GM19468 (cell line): ENCODE measurements around the gene CEP128.

Source experiments
- ATAC-seq: cut with Tn5 transposase; IDR thresholded peaks from one replicate; pipeline ENCODE4 v1.9.1; 2021; ENCODE audit warnings: mild to moderate bottlenecking, moderate library complexity, moderate number of reproducible peaks; ENCODE audit not compliant: unreplicated experiment; ENCODE audit errors: extremely low read depth

CEP128 gene

GRCh38 chr14:80572666-80573065 lies 368.9 kb downstream of the CEP128 start:
- no peak for ATAC-seq

DNA sequence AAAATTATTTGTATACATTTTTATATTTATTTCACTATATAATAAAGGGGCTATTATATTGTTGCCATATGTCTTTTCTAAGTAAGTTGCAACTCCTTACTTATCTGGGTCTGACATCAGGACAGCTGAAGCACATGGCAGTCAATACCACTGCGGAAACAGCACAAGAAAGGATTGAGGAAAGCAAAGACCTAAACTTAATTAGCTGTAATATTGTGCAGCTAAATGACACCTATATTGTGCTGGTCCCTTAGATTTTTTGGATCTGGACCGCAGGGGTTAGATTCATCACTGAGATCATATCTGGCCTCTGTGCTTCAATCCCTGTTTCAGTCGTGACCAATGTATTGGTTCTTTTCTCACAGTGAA lies 370.6 kb downstream of the CEP128 start:
- ATAC-seq, result no peak

DNA sequence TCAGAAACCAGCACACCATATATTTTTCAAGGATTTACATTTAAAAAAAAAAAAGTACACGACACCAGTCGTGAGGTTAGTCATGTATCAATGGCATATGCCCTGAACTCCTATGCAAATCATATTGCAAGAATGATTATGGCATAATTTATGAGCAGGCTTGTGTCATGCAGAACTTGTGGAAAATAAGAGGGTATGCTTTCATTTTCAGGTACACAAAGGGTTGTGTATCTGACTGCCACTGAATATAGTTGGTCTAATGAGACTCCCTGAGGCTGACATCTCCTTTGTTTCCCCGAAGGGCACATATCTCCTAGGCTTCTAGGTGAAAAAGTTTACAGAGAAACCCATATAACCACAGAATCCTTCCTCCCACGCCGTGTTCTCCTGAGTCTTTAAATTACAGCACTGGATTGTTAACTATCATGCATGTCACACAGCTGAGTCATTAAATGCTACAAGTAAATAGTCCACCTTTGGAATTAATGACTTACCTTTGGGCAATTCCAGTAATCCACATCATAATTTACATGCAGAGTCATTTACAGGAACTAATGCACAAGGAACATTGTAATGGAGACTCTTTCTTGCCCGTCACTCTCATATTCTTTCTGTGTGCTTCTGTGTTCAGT lies 373.5 kb downstream of the CEP128 start:
- no peak for ATAC-seq

DNA sequence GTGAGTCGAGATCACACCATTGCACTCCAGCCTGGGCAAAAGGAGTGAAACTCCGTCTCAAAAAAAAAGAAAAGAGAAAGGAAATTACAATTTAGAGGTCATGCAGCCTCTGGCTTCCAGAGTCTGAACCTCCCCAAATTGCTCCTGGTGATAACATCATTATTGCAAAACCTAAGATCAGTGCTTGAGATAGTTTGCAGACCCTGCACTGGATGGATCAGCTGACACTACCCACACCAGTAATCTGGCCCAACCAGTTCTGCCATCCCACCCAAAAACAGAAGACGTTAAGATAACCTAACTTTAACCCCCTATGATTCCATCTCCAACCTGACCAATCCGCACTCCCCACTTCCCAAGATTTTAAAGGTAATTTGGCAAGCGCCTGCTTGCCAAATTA lies 376.5 kb downstream of the CEP128 start:
- ATAC-seq, result no peak

DNA sequence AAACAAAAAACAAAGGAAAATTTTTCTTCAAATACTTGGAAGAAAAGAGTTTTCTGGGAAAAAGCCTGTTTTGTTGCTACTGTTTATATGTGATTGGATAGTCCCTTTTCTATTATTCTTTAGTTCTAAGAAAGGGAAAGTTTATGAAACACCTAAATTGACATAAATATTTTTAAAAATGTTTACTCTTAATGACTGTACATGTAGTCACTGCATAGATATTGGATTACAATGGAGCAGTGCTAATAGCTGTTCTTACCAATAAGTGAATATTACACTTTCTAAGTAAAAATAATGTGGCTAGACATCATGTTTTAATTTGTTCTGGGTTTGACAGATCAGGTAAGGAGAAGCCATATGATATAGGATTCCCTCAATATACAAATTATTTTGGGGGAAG lies 377.5 kb downstream of the CEP128 start:
- no peak for ATAC-seq

DNA sequence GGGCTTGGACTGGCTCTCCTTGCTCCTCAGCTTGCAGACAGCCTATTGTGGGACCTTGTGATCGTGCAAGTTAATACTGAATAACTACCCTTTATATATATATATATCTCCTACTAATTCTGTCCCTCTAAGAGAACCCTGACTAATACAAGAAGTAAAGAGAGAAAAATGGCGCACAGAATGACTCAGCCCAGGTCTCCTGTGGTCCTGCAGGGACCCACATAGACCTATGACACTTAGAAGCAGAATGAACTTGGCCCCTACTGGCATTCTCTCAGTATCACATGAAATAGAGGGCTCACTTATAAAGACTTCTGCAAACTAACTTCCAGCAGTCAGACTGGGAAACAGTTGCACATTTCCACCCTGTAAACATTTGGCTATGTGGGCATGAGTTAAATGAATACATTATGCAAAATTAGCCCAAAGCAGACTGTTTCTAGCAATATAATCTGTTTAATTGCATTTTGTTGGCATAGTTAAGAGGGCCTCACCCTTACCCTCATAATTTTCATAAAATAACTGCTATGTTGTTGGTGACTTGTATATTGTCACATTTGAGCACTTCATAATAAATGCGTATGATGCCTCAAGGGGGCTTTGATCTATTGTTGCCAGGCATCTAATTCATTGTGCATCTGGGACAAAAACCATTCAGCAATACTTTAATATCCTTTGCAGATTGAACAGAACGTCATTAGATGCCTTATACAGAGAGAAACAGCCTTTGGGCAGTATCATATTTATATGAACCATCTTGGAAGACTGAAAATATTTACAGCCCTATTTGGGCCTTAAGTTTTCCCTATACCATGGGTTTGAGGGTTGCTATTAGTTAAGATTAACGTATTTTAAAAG lies 380.5 kb downstream of the CEP128 start:
- ATAC-seq, result peak; percentile 85

GRCh38 chr14:80554139-80554538 lies 387.4 kb downstream of the CEP128 start:
- ATAC-seq, result no peak

- ATAC-seq, result no peak
Measured at GRCh38 chr14:80549141-80549540, 392.4 kb downstream of the CEP128 start.

- ATAC-seq, result no peak
Measured at GRCh38 chr14:80545935-80546854, 395.3 kb downstream of the CEP128 start.

- ATAC-seq, result no peak
Measured at GRCh38 chr14:80544366-80544765, 397.2 kb downstream of the CEP128 start.

DNA sequence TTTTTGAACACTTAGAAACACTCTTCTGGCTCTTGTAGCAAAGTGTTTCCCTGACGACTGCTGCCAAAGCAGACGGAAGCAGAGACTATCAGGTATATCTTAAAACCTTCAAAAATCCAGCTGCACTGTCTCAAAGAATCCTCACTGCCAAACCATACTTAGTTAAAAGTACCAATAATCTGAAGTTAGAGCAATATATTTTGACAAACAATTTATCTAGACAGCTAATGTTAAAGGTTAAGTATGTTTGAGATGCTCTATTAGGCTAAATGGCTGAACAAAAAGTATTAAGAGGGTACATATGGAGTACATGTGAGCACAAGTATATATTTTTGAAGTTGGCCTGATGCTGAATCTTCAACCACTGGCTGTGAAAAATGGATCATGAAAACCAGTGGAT lies 398.3 kb downstream of the CEP128 start:
- ATAC-seq, result no peak

- no peak for ATAC-seq
Measured at GRCh38 chr14:80538633-80539375, 402.7 kb downstream of the CEP128 start.

DNA sequence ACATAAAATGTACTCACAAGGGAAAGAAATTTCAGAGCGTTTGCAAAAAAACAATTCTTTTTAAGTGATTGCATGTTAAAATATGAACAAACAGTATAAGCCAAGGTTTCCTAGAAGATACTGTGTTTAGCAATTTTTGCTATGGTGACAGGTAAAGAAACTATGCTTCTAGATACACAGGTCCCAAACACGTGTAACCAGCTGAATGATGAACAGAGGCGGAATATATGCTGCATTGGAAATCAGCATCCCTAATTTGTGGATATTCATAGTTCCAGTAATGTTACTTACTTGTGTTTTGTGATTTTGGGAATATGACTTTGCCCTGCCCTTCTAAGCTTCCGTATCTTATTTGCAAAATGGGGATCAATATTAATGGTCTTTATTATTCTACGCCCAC lies 403.9 kb downstream of the CEP128 start:
- no peak for ATAC-seq

DNA sequence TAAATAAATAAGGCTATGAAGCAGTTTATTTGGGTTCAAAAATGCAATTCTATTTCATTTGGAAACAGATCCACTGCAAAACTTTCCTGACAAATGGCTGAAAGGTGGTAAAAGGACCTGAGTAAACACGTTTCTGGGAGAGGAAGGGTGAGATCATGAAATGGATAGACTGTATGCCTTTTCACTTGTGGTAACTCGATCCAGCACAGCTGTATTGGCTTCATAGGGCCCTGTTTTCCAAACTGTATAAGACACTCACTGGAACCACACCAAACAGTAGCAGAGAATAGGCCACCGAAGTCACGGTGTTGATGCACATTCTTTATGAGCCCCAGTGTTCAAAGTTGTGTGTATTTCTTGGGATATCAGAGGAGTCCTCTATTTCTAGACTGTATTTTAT lies 405.1 kb downstream of the CEP128 start:
- no peak for ATAC-seq

DNA sequence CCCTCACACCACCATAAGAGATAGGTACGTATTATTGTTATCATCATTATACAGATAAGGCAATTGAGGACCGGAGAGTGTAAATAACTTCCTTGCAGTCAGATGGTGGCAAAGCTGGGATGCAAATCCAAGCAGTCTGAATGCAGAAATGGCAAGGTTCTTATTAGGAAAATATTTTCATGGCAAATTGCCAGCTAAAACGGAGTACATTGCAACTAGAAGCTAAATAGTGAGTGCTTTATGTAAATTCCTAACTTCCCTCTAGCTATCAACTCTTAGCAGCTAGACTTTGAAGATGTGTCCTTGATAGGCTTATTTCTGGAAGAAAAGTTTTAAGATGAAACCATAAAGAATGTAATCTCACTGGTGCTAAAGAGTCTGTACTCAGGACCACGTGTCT lies 406.4 kb downstream of the CEP128 start:
- no peak for ATAC-seq

DNA sequence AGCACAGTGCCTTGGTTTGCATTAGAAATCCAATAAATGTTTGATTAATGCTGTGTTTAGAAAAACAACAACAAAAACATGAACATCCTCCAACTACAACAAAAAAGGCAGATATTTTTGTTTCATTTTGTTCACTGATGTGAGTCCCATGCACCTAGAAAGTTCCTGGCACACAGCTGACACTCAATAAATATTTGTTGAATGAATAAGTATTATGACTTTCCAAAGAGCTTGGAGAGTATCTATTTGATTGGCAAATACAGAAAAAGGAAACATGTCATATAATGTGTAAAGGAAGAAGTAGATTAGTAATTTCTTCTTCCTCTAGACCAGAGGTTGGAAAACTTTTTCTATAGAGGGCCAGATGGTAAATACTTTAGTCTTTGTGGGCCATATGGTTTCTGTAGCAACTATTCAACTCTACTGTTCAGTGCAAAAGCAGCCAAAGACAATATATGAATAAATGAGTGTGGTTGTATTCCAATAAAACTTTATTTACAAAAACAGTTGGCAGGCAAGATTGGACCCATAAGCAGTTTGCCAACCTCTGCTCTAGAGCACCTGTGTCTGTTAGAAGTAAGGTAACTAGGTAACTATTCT lies 417.9 kb downstream of the CEP128 start:
- ATAC-seq, result no peak

GRCh38 chr14:80522936-80523335 lies 418.6 kb downstream of the CEP128 start:
- ATAC-seq, result no peak

GRCh38 chr14:80522411-80522810 lies 419.1 kb downstream of the CEP128 start:
- no peak for ATAC-seq

GRCh38 chr14:80521456-80521855 lies 420.1 kb downstream of the CEP128 start:
- ATAC-seq, result no peak

GRCh38 chr14:80519002-80519401 lies 422.5 kb downstream of the CEP128 start:
- ATAC-seq, result no peak
